Measurements from ENCODE around the gene ATG7. TPM values are rescaled to one million over a fixed set of nuclear protein-coding genes. Genes with fewer than 3 reads are reported as not detected.

Gene ATG7
- total and polyA plus RNA-seq, 10 of the 15 experiments (the other 5 are each of a cell fraction or from before 2014, with no cell fraction given), result 13.5 to 49.5 (median 26.4) TPM

- ChIA-PET POLR2A (interaction anchor here (1.2 kb wide), 1 partner anchor 12 kb away, joined by 5 read pairs; no protein-coding TSS in a partner anchor), CTCF (interaction anchor here (0.8 to 1.0 kb wide), 2 partner anchors 99 to 209 kb away, joined by 3 read pairs; partner anchors contain the start of gene VGLL4), SMC1A (ENCODE audit: uncharacterized antibody, unreplicated experiment) (interaction anchor here (1.5 kb wide), 2 partner anchors 35 to 204 kb away, joined by 3 read pairs; no protein-coding TSS in a partner anchor), RAD21 (ENCODE audit: unreplicated experiment) (no interaction called here)
- no peak for DNase-seq (ENCODE audit: low read depth, low spot score)
- Histone ChIP-seq H3K27me3 (replicated peaks in 1 of 2; ENCODE audit: control insufficient read depth in 2 of 2, insufficient read depth in 2 of 2, low read length in 1 of 2) (no peaks in the 10 kb centered on the region), H2AFZ (ENCODE audit: control insufficient read depth, low read depth, low read length) (no peak overlapping the region), H3K79me2 (ENCODE audit: control insufficient read depth, insufficient read depth, low read length) (no peaks in the 10 kb centered on the region), H3K4me3 (no peak overlapping the region), H3K36me3 (ENCODE audit: control insufficient read depth in 2 of 2, insufficient read depth in 2 of 2, low read length in 1 of 2) (peaks cover 0 to 2% of the 10 kb centered on the region in 2 experiments; a peak in 1 of 4 replicates), H3K9ac (ENCODE audit: control insufficient read depth, insufficient read depth, low read length) (no peak overlapping the region), H3K4me2 (ENCODE audit: control insufficient read depth, insufficient read depth) (no peak overlapping the region), H3K4me1 (ENCODE audit: control insufficient read depth, insufficient read depth, low read length) (no peaks in the 10 kb centered on the region), H4K20me1 (ENCODE audit: control insufficient read depth, insufficient read depth) (no peaks in the 10 kb centered on the region), H3K9me3 (replicated peaks; ENCODE audit: control insufficient read depth, insufficient read depth, low read length) (no peaks in the 10 kb centered on the region), H3K27ac (ENCODE audit: control insufficient read depth, insufficient read depth) (no peak overlapping the region)
- FAIRE-seq, result no peak
- WGBS (ENCODE audit: insufficient coverage, insufficient replicate concordance, low lambda C conversion rate, missing lambda C conversion rate), result 100% methylated on average over 3 of the region's 3 CpGs
- BruUV-seq (replicated peaks), result no TSS peak
- in situ Hi-C loops (cut with MboI) (no loop called here), intact Hi-C loops (cut with micrococcal nuclease; ENCODE audit: unreplicated experiment) (no loop called here)
- TF ChIP-seq SP1 (IDR thresholded peaks at IDR 0.05; ENCODE audit: low read depth, low read length) (no peak), SUPT20H (IDR thresholded peaks at IDR 0.05; ENCODE audit: borderline replicate concordance, control insufficient read depth, low read depth, low read length) (no peak), TAF1 (IDR thresholded peaks at IDR 0.05; ENCODE audit: borderline replicate concordance, low read depth, low read length) (no peak), HCFC1 (IDR thresholded peaks at IDR 0.05; ENCODE audit: low read length) (no peak), POLR2AphosphoS5 (IDR thresholded peaks at IDR 0.05; ENCODE audit: low read length) (no peak), POLR2A (IDR thresholded peaks at IDR 0.05; ENCODE audit: low read depth, low read length) (no peak), IKZF1 (conservative IDR thresholded peaks at IDR 0.05) (no peak), SPI1 (IDR thresholded peaks at IDR 0.05; ENCODE audit: borderline replicate concordance, insufficient read depth, low read depth, low read length) (no peak), EZH2 (IDR thresholded peaks at IDR 0.05; ENCODE audit: borderline replicate concordance, control insufficient read depth, low read depth, low read length) (no peak), CTCF (IDR thresholded peaks at IDR 0.05 in 2 of 3, conservative IDR thresholded peaks at IDR 0.05 in 1 of 3; ENCODE audit: control insufficient read depth in 2 of 3, extremely low read depth in 1 of 3, insufficient read depth in 1 of 3, low read depth in 3 of 3, low read length in 3 of 3) (no peak), FOS (IDR thresholded peaks at IDR 0.05; ENCODE audit: borderline replicate concordance, extremely low read depth, insufficient read length) (no peak), ZNF24 (IDR thresholded peaks at IDR 0.05) (no peak), SMARCA5 (IDR thresholded peaks at IDR 0.05) (no peak)
- TF ChIP-seq, protein P1, sequence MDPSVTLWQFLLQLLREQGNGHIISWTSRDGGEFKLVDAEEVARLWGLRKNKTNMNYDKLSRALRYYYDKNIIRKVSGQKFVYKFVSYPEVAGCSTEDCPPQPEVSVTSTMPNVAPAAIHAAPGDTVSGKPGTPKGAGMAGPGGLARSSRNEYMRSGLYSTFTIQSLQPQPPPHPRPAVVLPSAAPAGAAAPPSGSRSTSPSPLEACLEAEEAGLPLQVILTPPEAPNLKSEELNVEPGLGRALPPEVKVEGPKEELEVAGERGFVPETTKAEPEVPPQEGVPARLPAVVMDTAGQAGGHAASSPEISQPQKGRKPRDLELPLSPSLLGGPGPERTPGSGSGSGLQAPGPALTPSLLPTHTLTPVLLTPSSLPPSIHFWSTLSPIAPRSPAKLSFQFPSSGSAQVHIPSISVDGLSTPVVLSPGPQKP (IDR thresholded peaks at IDR 0.05; ENCODE audit: low read depth, low read length), result no peak
- TF ChIP-seq, protein P2, sequence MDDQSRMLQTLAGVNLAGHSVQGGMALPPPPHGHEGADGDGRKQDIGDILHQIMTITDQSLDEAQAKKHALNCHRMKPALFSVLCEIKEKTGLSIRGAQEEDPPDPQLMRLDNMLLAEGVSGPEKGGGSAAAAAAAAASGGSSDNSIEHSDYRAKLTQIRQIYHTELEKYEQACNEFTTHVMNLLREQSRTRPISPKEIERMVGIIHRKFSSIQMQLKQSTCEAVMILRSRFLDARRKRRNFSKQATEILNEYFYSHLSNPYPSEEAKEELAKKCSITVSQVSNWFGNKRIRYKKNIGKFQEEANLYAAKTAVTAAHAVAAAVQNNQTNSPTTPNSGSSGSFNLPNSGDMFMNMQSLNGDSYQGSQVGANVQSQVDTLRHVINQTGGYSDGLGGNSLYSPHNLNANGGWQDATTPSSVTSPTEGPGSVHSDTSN (IDR thresholded peaks at IDR 0.05; ENCODE audit: insufficient replicate concordance, low read depth, low read length), result no peak
- TF ChIP-seq, protein P3, sequence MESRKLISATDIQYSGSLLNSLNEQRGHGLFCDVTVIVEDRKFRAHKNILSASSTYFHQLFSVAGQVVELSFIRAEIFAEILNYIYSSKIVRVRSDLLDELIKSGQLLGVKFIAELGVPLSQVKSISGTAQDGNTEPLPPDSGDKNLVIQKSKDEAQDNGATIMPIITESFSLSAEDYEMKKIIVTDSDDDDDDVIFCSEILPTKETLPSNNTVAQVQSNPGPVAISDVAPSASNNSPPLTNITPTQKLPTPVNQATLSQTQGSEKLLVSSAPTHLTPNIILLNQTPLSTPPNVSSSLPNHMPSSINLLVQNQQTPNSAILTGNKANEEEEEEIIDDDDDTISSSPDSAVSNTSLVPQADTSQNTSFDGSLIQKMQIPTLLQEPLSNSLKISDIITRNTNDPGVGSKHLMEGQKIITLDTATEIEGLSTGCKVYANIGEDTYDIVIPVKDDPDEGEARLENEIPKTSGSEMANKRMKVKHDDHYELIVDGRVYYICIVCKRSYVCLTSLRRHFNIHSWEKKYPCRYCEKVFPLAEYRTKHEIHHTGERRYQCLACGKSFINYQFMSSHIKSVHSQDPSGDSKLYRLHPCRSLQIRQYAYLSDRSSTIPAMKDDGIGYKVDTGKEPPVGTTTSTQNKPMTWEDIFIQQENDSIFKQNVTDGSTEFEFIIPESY (IDR thresholded peaks at IDR 0.05), result no peak
- ATAC-seq, result no peak
These were observed 161.9 kb downstream of the ATG7 start for GRCh38 chr3:11434017-11434526.
